Measurements from ENCODE around the gene SGPP1.

- TF ChIP-seq HDAC2 (IDR thresholded peaks at IDR 0.05) = no peak
- TF ChIP-seq TP53 (CRISPR knock-in tag; IDR thresholded peaks at IDR 0.05) = no peak
These were observed 33.7 kb upstream of the SGPP1 start for GRCh38 chr14:63761351-63762117.

Measured in A549 (cell line).